Astrocyte of the cerebellum (primary cell): ENCODE measurements around the gene CCDC73.
A peak's percentile ranks its signal among the peaks of the same experiment; 100 is the strongest.
"Not testable (repeated sequence)": the region's sequence is repeated elsewhere in the genome, so short reads cannot be mapped to it uniquely, and the experiment has no call there.

Experiments used
- DNase-seq: peaks from one replicate; pipeline ENCODE4 v3.0.0-alpha.2; 2011; ENCODE audit warnings: low read depth
- H3K4me3 ChIP-seq: 2 replicates; pipeline ENCODE4 v1.5.1; 2011; ENCODE audit warnings: mild to moderate bottlenecking, low read depth, low read length, moderate library complexity
- in situ Hi-C: cut with HindIII; loops from 2 replicates; pipeline ENCODE4 v1.10.0; 2017; ENCODE audit warnings: low sequenced_read_pairs
- TF ChIP-seq, protein P1 (sequence below): IDR thresholded peaks from 2 replicates; pipeline ENCODE4 v1.5.1; 2012; ENCODE audit warnings: low read length, low read depth, moderate library complexity, mild to moderate bottlenecking; ENCODE audit errors: missing control alignments

The CCDC73 gene

DNA sequence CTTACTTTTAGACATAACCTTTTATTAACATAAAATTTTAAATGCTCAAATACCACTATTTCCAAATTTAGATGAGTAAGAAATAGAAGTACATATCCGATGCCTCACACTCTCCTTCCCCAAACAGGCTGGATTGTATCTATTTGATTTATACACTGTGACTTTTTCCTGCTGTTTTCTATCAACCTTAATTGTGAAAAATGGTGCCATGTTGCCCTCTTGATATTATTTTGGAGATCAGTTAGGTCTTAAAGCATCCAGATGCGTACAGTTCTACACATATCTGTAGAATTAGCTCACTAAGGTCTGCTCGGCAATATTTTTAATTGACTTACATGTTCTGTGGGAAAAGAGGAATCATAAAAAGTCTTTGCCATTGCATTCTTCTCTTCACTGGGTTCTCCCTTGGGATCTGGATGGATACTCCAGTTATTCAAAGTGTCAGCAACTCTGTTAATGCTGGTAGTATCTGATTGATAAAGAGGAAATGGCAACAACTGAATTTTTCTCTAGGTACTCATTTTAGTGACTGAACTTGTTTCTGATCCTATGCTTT, 183.6 kb downstream of the CCDC73 start:
- H3K4me3 ChIP-seq: no peak overlapping the region
- in situ Hi-C loops: no loop called here
- DNase-seq: no peak
- TF ChIP-seq, protein P1, sequence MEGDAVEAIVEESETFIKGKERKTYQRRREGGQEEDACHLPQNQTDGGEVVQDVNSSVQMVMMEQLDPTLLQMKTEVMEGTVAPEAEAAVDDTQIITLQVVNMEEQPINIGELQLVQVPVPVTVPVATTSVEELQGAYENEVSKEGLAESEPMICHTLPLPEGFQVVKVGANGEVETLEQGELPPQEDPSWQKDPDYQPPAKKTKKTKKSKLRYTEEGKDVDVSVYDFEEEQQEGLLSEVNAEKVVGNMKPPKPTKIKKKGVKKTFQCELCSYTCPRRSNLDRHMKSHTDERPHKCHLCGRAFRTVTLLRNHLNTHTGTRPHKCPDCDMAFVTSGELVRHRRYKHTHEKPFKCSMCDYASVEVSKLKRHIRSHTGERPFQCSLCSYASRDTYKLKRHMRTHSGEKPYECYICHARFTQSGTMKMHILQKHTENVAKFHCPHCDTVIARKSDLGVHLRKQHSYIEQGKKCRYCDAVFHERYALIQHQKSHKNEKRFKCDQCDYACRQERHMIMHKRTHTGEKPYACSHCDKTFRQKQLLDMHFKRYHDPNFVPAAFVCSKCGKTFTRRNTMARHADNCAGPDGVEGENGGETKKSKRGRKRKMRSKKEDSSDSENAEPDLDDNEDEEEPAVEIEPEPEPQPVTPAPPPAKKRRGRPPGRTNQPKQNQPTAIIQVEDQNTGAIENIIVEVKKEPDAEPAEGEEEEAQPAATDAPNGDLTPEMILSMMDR: no peak

DNA sequence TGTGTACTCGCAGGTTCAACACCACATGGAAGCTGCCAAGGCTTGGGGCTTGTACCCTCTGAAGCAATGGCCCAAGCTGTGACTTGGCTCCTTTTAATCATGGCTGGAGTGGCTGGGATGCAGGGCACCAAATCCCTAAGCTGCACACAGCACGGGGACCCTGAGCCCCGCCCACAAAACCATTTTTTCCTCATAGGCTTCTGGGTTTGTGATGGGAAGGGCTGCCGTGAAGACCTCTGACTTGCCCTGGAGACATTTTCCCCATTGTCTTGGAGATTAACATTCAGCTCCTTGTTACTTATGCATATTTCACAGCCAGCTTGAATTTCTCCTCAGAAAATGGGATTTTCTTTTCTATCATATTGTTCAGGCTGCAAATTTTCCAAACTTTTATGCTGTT, 185.6 kb downstream of the CCDC73 start:
- in situ Hi-C loops, H3K4me3 ChIP-seq, DNase-seq: not testable (repeated sequence)

DNA sequence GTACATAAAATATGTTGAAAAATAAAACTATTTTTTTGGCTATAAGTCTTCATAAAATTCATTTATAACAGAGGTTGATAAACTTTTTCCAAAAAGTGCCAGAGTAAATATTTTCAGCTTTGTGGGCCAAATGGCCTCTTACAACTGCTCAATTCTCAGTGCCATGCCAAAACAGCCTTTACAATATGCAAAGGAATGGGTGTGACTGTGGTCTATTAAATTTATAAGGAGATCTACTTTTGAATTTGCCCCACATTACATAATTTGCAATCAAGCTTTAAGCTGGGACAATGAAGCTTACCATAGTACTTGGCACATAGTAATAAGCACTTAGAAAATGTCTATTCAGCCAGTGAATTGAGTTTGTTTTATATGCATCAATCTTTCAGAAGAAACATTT, 188.2 kb downstream of the CCDC73 start:
- in situ Hi-C loops: no loop called here
- DNase-seq: no peak
- H3K4me3 ChIP-seq: no peak overlapping the region
- TF ChIP-seq, protein P1: no peak

DNA sequence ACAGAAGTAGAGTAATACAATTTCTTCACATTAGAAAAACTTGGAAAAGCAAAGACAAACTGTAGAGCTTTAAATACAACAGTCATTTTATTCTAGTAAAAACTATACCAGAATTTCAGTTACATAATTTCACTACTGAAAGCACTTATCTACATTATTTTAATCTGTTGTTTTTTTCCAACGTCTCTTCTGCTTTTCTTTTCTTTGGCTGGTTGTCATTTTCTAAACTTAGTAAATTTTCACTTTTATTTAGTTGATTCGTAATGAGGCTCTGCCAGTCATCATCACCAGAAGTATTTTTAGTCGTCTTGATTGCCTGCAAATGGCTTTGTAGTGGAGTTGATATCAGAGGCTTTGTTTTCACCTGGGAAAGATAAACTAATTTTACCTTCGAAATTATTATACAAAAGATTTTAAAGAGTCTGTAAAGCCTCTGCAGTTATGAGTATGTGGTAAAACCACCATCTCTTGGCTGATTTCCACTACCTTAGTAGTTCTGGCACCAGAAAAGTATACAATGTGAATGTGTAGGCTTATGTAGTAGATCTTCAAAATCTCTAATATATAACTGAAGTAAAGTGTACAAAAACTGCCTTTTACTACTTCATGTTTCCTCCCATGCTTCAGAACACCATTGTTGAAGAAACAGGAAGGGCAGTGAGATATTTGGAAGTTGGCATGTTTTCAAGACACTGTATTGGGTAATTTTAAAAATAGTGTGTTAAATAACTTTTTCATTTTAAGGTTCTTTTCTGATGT, 191.6 kb downstream of the CCDC73 start:
- no peak overlapping the region for H3K4me3 ChIP-seq
- in situ Hi-C loops: no loop called here
- TF ChIP-seq, protein P1: no peak
- DNase-seq: peak; percentile 62

DNA sequence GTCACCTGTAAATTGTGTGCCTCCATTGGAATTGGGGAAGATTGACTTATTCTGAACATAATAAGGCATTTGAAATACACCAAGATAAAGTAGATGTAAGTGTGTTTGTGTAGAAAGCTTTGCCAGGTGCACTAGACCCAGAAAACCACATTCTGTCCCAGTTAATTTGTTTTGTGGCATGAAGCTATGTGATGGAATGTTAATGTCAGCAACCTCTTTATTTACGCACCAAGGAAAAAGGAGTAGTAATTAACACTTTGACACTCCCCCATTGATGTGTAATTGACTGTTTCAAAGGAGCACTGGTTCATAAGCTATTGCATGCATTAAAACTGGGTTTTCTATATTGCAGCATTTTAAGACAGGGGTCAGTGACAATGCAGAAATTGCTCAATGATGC, 196.5 kb downstream of the CCDC73 start:
- no peak for DNase-seq
- in situ Hi-C loops: no loop called here
- TF ChIP-seq, protein P1: no peak
- H3K4me3 ChIP-seq: no peak overlapping the region

DNA sequence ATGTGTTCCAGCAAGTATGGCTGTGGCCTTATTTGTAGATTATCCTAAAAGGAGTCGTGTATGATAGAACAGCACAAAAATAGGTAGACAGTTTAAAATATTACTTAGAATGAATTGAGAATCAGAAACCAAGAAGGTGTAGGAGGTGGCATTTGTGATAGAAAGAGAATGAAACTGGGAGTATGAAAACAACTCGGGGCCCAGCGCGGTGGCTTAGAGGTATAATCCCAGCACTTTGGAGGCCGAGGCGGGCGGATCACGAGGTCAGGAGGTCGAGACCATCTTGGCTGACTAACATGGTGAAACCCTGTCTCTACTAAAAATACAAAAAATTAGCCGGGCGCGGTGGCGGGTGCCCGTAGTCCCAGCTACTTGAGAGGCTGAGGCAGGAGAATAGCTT, 198.3 kb downstream of the CCDC73 start:
- DNase-seq, in situ Hi-C loops: not testable (repeated sequence)

DNA sequence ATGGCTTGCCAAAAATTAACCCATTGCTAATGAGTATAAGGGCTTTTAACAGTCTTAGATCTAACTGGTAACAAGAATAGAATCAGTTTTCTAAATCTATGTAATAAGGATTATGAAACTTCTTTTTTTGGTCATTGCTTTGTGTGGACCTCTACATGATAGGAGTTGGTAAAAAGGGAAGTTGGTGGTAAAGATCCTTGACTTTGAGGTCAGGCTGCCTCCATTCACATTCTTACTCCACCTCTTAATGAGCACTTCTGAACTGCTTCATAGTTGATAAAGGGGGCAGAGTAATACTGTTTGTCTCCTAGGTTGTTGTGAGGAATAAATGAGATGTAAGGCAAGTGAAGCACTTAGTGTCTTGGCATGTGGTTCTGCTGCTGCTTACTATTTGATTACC, 200.2 kb downstream of the CCDC73 start:
- no peak overlapping the region for H3K4me3 ChIP-seq
- TF ChIP-seq, protein P1: no peak
- in situ Hi-C loops: no loop called here
- DNase-seq: no peak

More for the DNA sequence above, 198.3 kb downstream of the CCDC73 start:
- not testable (repeated sequence) for H3K4me3 ChIP-seq
